Suprapubic skin (tissue), 4 donors: Measurements from ENCODE around the gene SPATA20.

Experiments
- POLR2A ChIP-seq, 2 donors: fragments of 450-650 bp; IDR thresholded peaks; one replicate each; pipeline ENCODE4 v1.6.1; 2017; ENCODE audit warnings: antibody characterized with exemption in 2 of 2, mild to moderate bottlenecking in 2 of 2, moderate library complexity in 2 of 2
- POLR2AphosphoS5 ChIP-seq, 3 donors: sonication (generic); formaldehyde crosslinking; IDR thresholded peaks; one replicate each; pipeline ENCODE4 v1.6.1; 2017; ENCODE audit warnings: antibody characterized with exemption in 3 of 3
- TF ChIP-seq, protein P1 (sequence below), 2 donors: fragments of 200-600 bp in 1 of 2; fragments of 450-650 bp in 1 of 2; sonication (generic) in 1 of 2; IDR thresholded peaks; one replicate each; pipeline ENCODE4 v1.5.1; 2016 to 2019; ENCODE audit warnings: antibody characterized with exemption in 2 of 2, mild to moderate bottlenecking in 1 of 2, moderate library complexity in 1 of 2

DNA sequence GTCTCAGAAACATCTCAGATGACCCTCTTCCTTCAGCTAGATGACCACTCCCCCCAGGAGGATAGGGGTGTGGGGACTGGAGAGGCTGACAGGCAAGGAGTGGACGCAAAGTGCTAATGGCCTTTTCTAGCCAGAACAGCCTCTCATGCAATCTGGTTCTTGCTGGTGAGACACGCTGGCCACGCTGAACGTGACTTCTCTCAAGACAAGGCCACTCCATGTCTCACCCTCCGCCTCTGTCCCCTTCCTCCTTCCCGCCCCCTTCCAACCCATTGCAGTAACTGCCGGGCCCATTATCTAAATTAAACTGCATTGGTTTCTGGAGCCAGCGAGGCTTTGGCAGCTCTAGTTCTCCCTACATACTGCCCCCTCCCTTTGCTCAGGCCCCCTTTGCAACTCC lies 23.1 kb downstream of the SPATA20 start:
- TF ChIP-seq, protein P1, sequence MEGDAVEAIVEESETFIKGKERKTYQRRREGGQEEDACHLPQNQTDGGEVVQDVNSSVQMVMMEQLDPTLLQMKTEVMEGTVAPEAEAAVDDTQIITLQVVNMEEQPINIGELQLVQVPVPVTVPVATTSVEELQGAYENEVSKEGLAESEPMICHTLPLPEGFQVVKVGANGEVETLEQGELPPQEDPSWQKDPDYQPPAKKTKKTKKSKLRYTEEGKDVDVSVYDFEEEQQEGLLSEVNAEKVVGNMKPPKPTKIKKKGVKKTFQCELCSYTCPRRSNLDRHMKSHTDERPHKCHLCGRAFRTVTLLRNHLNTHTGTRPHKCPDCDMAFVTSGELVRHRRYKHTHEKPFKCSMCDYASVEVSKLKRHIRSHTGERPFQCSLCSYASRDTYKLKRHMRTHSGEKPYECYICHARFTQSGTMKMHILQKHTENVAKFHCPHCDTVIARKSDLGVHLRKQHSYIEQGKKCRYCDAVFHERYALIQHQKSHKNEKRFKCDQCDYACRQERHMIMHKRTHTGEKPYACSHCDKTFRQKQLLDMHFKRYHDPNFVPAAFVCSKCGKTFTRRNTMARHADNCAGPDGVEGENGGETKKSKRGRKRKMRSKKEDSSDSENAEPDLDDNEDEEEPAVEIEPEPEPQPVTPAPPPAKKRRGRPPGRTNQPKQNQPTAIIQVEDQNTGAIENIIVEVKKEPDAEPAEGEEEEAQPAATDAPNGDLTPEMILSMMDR (IDR thresholded peaks at IDR 0.05), result no peak
- no peak for TF ChIP-seq POLR2AphosphoS5 (IDR thresholded peaks at IDR 0.05)
- no peak for TF ChIP-seq POLR2A (IDR thresholded peaks at IDR 0.05)
